ENCODE results near the gene TGFBR3L. TPM values are rescaled to one million over a fixed set of nuclear protein-coding genes. Genes with fewer than 3 reads are reported as not detected.

The TGFBR3L gene
- total RNA-seq, 1 donor from 2014 or later: 2.1 TPM

DNA sequence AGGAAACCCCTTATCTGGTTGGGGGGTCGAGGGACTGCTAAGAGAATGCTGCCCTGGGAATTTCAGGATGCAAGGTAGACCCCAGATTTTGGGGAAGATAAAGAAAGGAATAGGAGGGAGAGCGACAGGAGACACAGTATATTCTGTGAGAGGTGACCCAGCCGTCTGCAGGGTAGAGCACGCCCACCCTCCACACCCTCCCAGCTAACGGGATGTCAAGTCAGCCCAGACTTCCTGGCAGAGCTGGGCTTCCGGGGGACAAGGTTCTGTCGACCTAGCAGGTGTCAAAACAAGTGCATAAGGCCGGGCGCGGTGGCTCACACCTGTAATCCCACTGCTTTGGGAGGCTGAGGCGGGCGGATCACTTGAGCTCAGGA lies 39.7 kb upstream of the TGFBR3L start:
- Histone ChIP-seq H3K4me3 (peak overlapping the region; percentile 48), H3K9me3 (no peaks in the 10 kb centered on the region), H3K27me3 (ENCODE audit: low read depth) (peaks cover 25% of the 10 kb centered on the region), H3K4me1 (peaks cover 27% of the 10 kb centered on the region), H3K27ac (no peak overlapping the region), H3K36me3 (no peaks in the 10 kb centered on the region)
- TF ChIP-seq CTCF (IDR thresholded peaks at IDR 0.05): no peak
- ATAC-seq (no peak), DNase-seq (no peak)
- intact Hi-C loops (cut with DNase I): no loop called here

- peaks cover 8% of the 10 kb centered on the region for H3K4me1 ChIP-seq
- no peak overlapping the region for H3K27ac ChIP-seq
- DNase-seq (no peak), ATAC-seq (no peak)
- no peak overlapping the region for H3K4me3 ChIP-seq
- TF ChIP-seq CTCF (IDR thresholded peaks at IDR 0.05): no peak
- H3K9me3 ChIP-seq: no peaks in the 10 kb centered on the region
- H3K27me3 ChIP-seq (ENCODE audit: low read depth): peaks cover 22% of the 10 kb centered on the region
- intact Hi-C loops (cut with DNase I): no loop called here
- no peaks in the 10 kb centered on the region for H3K36me3 ChIP-seq
Measured at GRCh38 chr19:7877249-7877836, 37.3 kb upstream of the TGFBR3L start.

DNA sequence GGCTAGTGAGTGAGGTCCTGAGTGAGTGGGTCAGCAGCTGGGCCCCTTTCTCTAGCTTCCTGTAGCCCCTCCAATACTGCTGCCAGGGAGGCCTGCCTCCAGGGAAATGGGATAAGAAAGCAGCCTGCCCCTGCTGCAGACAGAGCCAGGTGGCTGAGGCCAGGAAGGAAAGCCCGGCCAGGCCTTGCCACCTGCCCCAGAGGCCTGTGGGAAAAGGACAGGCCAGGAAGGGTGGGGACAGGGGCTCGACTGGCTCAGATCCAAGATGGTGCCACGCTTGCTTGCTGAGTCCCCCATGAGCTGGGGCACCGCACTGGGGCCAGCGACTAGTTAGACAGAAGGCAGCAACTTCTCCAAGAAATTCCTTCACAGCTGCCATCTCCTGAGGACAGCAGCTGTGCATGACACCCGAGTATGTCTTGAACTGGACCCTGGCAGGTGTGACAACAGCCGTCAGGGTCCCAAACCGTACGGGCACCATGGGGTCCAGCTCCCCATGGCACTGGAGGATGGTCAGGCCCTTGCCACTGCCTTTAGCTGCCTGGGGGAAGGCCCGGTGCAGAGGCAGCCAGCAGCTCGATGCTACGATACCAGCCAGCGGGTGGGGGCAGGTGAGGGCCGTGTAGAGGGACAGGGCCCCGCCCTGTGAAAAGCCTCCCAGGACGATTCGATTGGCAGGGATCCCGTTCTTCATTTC lies 35.4 kb upstream of the TGFBR3L start:
- no peak for ATAC-seq
- no peaks in the 10 kb centered on the region for H3K4me1 ChIP-seq
- H3K36me3 ChIP-seq: no peaks in the 10 kb centered on the region
- H3K27me3 ChIP-seq (ENCODE audit: low read depth): peaks cover 5% of the 10 kb centered on the region
- H3K4me3 ChIP-seq: no peak overlapping the region
- DNase-seq: no peak
- intact Hi-C loops (cut with DNase I): no loop called here
- no peaks in the 10 kb centered on the region for H3K9me3 ChIP-seq
- no peak overlapping the region for H3K27ac ChIP-seq
- no peak for TF ChIP-seq CTCF (IDR thresholded peaks at IDR 0.05)

- Histone ChIP-seq H3K4me3 (no peak overlapping the region), H3K4me1 (no peaks in the 10 kb centered on the region), H3K36me3 (no peaks in the 10 kb centered on the region), H3K27me3 (ENCODE audit: low read depth) (no peaks in the 10 kb centered on the region), H3K27ac (no peak overlapping the region), H3K9me3 (no peaks in the 10 kb centered on the region)
- intact Hi-C loops (cut with DNase I): no loop called here
- TF ChIP-seq CTCF (IDR thresholded peaks at IDR 0.05): no peak
- DNase-seq (no peak), ATAC-seq (no peak)
Measured at GRCh38 chr19:7879836-7880235, 34.8 kb upstream of the TGFBR3L start.

DNA sequence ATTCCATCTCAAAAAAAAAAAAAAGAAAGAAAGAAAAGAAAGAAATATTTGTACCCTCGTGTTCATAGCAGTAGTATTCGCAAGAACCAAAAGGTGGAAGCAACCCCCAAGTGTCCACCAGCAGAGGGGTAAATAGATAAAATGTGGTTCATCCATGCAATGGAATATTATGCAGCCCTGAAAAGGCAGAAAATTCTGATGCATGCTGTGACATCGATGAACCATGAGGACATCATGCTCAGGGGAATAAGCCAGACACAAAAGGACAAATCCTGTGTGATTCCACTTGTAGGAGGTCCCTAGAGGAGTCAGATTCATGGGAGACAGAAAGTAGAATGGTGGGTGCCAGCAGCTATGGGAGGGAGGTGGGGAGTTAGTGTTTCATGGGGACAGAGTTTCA lies 32.7 kb upstream of the TGFBR3L start:
- Histone ChIP-seq H3K9me3 (no peaks in the 10 kb centered on the region), H3K27me3 (ENCODE audit: low read depth) (no peaks in the 10 kb centered on the region), H3K36me3 (no peaks in the 10 kb centered on the region), H3K4me1 (no peaks in the 10 kb centered on the region), H3K4me3 (no peak overlapping the region), H3K27ac (no peak overlapping the region)
- no peak for TF ChIP-seq CTCF (IDR thresholded peaks at IDR 0.05)
- ATAC-seq: no peak
- intact Hi-C loops (cut with DNase I): no loop called here
- no peak for DNase-seq

Data from lower lobe of right lung (tissue), 2 donors.